NT2/D1 (cell line): ENCODE results near the gene CACNA2D3.

Experiments used
- SUZ12 ChIP-seq: IDR thresholded peaks from 2 replicates; pipeline ENCODE4 v1.6.1; 2011; ENCODE audit not compliant: insufficient read length, insufficient read depth; ENCODE audit errors: extremely low read depth
- YY1 ChIP-seq: IDR thresholded peaks from 2 replicates; pipeline ENCODE4 v1.6.1; 2011; ENCODE audit not compliant: insufficient read length, insufficient read depth

GRCh38 chr3:54347933-54348332 lies 225.6 kb downstream of the CACNA2D3 start:
- TF ChIP-seq YY1 (no peak), SUZ12 (no peak)
